ENCODE data around the gene TDRD7. TPM values are rescaled to one million over a fixed set of nuclear protein-coding genes. Genes with fewer than 3 reads are reported as not detected.

The TDRD7 gene
- total and polyA plus RNA-seq, 9 of the 15 experiments (the other 6 are each of a cell fraction or from before 2014, with no cell fraction given) = 2.2 to 7.7 (median 5.2) TPM

DNA sequence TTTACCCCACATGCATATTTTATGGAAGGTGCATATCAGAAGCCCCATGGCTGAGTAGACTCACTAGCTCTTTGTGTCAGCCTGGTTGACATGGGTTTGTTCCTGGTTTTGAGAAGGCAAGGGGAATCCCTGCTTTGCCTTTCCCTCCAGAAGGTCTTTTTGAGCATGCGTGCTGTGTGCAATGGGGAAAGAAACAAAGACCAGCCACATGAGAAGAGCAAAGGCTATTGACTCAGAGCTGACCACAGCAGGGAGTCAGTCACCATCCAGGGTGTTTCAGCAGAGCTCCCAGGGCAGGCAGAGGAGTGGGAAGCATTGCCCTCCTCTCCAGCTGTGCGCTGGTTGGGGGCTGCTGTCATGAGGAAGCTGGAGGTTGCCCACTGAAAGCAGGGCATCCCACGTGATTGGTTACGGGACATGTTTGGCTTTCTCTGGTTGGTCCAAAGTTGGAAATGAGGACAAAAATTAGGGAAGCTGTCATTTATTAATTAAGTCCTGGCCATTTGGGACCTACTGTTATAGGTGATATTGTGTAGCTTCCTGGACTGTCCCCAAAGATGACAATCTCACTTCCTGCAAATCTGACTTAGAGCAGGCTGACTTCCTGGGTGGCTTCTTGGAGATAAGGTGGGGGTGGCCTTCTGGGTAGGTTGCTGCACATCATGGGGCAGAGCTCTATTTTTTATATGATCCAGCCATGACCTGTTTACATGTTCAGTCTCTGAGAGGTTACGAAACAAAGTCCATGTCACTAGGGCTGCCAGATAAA is 48.9 kb upstream of the TDRD7 start (continued):
- TF ChIP-seq, protein P1, sequence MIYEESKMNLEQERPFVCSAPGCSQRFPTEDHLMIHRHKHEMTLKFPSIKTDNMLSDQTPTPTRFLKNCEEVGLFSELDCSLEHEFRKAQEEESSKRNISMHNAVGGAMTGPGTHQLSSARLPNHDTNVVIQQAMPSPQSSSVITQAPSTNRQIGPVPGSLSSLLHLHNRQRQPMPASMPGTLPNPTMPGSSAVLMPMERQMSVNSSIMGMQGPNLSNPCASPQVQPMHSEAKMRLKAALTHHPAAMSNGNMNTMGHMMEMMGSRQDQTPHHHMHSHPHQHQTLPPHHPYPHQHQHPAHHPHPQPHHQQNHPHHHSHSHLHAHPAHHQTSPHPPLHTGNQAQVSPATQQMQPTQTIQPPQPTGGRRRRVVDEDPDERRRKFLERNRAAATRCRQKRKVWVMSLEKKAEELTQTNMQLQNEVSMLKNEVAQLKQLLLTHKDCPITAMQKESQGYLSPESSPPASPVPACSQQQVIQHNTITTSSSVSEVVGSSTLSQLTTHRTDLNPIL (CRISPR knock-in tag; IDR thresholded peaks at IDR 0.05) = no peak
- no peak for TF ChIP-seq GABPB2 (CRISPR knock-in tag; conservative IDR thresholded peaks at IDR 0.05)
- no peak for TF ChIP-seq POLR2G (IDR thresholded peaks at IDR 0.05; ENCODE audit: low read depth, low read length)
- TF ChIP-seq GABPB1 (CRISPR knock-in tag; IDR thresholded peaks at IDR 0.05) = no peak
- TF ChIP-seq, protein P2, sequence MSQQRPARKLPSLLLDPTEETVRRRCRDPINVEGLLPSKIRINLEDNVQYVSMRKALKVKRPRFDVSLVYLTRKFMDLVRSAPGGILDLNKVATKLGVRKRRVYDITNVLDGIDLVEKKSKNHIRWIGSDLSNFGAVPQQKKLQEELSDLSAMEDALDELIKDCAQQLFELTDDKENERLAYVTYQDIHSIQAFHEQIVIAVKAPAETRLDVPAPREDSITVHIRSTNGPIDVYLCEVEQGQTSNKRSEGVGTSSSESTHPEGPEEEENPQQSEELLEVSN (IDR thresholded peaks at IDR 0.05; ENCODE audit: borderline replicate concordance in 1 of 2, extremely low read depth in 1 of 2, insufficient read depth in 1 of 2, insufficient read length in 1 of 2, low read depth in 1 of 2, low read length in 1 of 2, poor library complexity in 1 of 2, severe bottlenecking in 1 of 2) = no peak
- TF ChIP-seq, protein P3, sequence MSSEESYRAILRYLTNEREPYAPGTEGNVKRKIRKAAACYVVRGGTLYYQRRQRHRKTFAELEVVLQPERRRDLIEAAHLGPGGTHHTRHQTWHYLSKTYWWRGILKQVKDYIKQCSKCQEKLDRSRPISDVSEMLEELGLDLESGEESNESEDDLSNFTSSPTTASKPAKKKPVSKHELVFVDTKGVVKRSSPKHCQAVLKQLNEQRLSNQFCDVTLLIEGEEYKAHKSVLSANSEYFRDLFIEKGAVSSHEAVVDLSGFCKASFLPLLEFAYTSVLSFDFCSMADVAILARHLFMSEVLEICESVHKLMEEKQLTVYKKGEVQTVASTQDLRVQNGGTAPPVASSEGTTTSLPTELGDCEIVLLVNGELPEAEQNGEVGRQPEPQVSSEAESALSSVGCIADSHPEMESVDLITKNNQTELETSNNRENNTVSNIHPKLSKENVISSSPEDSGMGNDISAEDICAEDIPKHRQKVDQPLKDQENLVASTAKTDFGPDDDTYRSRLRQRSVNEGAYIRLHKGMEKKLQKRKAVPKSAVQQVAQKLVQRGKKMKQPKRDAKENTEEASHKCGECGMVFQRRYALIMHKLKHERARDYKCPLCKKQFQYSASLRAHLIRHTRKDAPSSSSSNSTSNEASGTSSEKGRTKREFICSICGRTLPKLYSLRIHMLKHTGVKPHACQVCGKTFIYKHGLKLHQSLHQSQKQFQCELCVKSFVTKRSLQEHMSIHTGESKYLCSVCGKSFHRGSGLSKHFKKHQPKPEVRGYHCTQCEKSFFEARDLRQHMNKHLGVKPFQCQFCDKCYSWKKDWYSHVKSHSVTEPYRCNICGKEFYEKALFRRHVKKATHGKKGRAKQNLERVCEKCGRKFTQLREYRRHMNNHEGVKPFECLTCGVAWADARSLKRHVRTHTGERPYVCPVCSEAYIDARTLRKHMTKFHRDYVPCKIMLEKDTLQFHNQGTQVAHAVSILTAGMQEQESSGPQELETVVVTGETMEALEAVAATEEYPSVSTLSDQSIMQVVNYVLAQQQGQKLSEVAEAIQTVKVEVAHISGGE (CRISPR knock-in tag; IDR thresholded peaks at IDR 0.05) = peak in 2 of 3 experiments; percentile 66 to 77; a peak in 3 of 6 replicates
- 0 out of 2 replicates have a peak, but pooled peaks have one; percentile 47 for TF ChIP-seq ETV1 (tag; conservative IDR thresholded peaks at IDR 0.05; ENCODE audit: low read depth)
- peak; percentile 62 for TF ChIP-seq CBFA2T3 (IDR thresholded peaks at IDR 0.05)
- TF ChIP-seq, protein P4, sequence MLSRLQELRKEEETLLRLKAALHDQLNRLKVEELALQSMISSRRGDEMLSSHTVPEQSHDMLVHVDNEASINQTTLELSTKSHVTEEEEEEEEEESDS (CRISPR knock-in tag; IDR thresholded peaks at IDR 0.05) = no peak
- TF ChIP-seq, protein P5, sequence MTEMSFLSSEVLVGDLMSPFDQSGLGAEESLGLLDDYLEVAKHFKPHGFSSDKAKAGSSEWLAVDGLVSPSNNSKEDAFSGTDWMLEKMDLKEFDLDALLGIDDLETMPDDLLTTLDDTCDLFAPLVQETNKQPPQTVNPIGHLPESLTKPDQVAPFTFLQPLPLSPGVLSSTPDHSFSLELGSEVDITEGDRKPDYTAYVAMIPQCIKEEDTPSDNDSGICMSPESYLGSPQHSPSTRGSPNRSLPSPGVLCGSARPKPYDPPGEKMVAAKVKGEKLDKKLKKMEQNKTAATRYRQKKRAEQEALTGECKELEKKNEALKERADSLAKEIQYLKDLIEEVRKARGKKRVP (CRISPR knock-in tag; IDR thresholded peaks at IDR 0.05) = no peak
- no peak for TF ChIP-seq ZEB2 (IDR thresholded peaks at IDR 0.05)
- TF ChIP-seq EP300 (IDR thresholded peaks at IDR 0.05; ENCODE audit: low read length) = peak; percentile 51; the same call in 1 of the 2 replicates
- peak; percentile 51; the same call in 1 of the 2 replicates for TF ChIP-seq SMARCA4 (IDR thresholded peaks at IDR 0.05)
- TF ChIP-seq, protein P6, sequence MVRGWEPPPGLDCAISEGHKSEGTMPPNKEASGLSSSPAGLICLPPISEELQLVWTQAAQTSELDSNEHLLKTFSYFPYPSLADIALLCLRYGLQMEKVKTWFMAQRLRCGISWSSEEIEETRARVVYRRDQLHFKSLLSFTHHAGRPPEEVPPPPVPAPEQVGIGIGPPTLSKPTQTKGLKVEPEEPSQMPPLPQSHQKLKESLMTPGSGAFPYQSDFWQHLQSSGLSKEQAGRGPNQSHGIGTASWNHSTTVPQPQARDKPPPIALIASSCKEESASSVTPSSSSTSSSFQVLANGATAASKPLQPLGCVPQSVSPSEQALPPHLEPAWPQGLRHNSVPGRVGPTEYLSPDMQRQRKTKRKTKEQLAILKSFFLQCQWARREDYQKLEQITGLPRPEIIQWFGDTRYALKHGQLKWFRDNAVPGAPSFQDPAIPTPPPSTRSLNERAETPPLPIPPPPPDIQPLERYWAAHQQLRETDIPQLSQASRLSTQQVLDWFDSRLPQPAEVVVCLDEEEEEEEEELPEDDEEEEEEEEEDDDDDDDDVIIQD (CRISPR knock-in tag; IDR thresholded peaks at IDR 0.05) = no peak
- no peak for TF ChIP-seq NR2C1 (IDR thresholded peaks at IDR 0.05)
- peak; percentile 21; the same call in 1 of the 2 replicates for TF ChIP-seq NR2C1 (tag; IDR thresholded peaks at IDR 0.05)
- TF ChIP-seq SPI1 (IDR thresholded peaks at IDR 0.05; ENCODE audit: borderline replicate concordance, low read depth, low read length) = no peak

Data from K562 (cell line).